Activated CD8-positive, alpha-beta memory T cell treated with anti-CD3 and anti-CD28 coated beads, Interleukin-2, amount 50 U/mL, for 1 hour (primary cell): ENCODE data around the gene DHPS.

ENCODE experiments used
- DNase-seq: peaks from one replicate; pipeline ENCODE4 v3.0.0-alpha.2; 2020; ENCODE audit errors: extremely low read depth

DHPS gene

DNA sequence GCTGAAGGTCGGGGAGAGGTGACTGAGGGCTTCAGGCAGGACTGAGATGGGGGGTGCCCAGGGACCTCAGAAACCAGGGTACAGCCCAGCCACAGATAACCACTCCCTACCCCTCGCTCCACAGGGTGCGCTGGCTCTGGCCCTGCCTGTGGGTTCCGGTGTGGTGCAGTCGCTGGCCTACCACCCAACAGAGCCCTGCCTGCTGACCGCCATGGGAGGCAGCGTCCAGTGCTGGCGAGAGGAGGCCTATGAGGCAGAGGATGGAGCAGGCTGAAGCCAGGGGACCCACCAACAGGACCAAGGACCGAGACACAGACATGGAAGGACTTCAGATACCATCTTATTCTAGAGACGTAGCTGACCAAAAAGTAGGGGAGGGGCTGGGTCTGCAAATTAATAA, 6.3 kb downstream of the DHPS start:
- DNase-seq = no peak

- no peak for DNase-seq
These were observed 8.9 kb downstream of the DHPS start for GRCh38 chr19:12672744-12673143.

- no peak for DNase-seq
These were observed 11.3 kb downstream of the DHPS start for GRCh38 chr19:12670159-12670928.

DNA sequence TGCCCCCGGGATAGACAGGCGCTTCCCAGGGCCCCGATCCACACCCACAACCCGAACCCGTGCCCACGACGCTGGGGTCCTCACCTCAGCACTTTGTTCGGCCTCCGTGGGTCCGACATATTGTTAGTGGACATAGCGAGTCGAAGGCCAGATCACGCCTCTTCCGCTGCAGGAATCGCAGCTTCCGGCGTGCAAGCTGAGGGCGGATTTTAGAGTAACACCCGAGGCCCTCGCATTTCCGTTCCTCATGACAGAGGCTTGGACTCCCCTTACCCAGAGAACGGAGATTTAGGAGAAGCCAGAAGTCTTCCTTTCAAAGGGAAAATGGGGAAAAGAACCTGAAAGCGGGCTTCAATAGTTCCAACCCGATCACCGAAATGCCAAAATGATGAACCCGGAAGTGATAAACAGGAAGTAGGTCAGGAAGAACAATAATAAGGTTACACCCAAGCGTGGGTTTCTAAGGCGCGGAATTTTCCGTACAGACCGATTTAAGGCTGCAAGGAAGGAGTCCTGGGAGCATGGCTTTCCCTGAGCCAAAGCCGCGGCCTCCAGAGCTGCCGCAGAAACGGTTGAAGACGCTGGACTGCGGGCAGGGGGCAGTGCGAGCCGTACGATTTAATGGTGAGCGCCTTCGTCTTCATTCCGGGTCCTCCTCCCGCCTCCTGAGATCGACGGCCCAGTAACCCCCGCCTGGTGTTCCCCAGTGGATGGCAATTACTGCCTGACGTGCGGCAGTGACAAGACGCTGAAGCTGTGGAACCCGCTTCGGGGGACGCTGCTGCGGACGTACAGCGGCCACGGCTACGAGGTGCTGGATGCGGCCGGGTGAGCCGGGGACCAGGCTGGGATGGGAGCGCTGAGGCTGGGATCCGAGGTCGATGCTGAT, 12.2 kb downstream of the DHPS start:
- DNase-seq = peak; percentile 49

DNA sequence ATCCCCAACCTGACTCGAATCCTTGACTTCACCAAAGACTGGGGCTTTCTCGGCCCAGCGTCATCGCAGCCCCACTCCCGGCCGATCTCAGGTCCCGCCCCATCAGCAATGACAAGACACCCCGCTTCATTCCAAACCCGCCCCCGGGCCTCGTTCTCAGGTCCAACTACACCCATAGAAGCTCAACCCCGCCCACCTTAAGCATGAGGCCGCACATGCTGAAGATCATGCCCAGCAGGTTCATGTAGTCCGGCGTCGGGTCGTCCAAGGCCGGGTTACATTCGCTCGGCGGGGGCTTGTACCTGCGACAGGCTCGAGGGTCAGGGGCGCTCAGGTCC, 12.8 kb downstream of the DHPS start:
- DNase-seq = peak; percentile 59

DNA sequence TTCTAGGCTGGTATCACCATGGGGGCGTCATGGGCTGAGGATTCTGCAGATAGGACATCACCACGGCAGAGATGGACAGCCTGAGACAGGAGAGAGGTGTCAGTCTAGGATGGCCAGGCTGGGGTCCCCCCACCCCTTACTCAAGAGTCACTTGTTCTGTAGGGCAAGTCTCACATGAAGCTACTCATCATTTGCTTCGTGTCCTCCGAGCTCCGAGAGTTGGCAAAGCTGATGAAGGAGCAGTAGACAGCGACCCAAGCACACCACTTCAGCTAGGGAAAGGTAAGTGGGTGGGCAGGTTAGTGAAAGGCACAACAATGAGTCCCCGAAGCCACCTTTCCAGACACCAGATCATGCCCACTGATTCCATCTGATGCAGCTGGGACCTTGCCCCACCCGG, 13.3 kb downstream of the DHPS start:
- no peak for DNase-seq

- no peak for DNase-seq
These were observed 13.9 kb downstream of the DHPS start for GRCh38 chr19:12667731-12668302.

- DNase-seq = peak; percentile 29
These were observed 15.2 kb downstream of the DHPS start, which contains the start of the genes MAN2B1 and WDR83 for GRCh38 chr19:12666265-12667048. MAN2B1 (minus strand) TSS chr19:12666742; CDS start chr19:12666701, 41 bp downstream. WDR83 (plus strand) TSS chr19:12666807; CDS start chr19:12669791, 2,984 bp downstream.

DNA sequence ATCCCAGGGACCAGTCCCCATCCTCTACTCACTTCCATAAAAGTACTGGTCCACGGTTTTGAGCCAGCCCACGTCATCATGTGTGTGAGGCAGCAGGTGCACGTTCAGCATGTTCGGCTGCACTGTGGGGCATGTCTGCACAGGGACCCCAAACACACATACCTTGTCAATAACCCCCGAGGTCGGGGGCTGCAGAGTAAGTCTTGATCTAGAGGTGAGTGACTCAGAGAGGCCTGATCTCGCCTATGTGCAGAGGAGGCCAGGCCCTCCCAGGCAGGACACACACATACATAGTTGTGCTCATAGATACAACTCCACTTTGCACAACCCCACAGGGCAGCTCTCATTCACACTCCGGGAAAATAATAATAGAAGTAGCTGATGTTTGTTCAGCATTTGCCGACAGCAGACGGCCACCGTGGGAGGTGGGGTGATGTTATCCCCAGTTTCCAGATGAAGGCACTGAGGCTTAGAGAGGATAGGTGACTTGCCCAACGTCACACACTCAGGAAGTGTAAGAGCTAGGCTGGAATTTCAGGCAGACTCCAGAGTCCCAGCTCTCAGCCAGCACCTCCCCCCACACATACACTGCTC, 15.9 kb downstream of the DHPS start:
- DNase-seq = no peak

- DNase-seq = peak; percentile 24
These were observed 16.5 kb downstream of the DHPS start for GRCh38 chr19:12665281-12665573.

GRCh38 chr19:12664406-12665280, 17.0 kb downstream of the DHPS start:
- no peak for DNase-seq

GRCh38 chr19:12660980-12661379, 20.7 kb downstream of the DHPS start:
- no peak for DNase-seq

- DNase-seq = no peak
These were observed 23.7 kb downstream of the DHPS start for GRCh38 chr19:12657966-12658365.

DNA sequence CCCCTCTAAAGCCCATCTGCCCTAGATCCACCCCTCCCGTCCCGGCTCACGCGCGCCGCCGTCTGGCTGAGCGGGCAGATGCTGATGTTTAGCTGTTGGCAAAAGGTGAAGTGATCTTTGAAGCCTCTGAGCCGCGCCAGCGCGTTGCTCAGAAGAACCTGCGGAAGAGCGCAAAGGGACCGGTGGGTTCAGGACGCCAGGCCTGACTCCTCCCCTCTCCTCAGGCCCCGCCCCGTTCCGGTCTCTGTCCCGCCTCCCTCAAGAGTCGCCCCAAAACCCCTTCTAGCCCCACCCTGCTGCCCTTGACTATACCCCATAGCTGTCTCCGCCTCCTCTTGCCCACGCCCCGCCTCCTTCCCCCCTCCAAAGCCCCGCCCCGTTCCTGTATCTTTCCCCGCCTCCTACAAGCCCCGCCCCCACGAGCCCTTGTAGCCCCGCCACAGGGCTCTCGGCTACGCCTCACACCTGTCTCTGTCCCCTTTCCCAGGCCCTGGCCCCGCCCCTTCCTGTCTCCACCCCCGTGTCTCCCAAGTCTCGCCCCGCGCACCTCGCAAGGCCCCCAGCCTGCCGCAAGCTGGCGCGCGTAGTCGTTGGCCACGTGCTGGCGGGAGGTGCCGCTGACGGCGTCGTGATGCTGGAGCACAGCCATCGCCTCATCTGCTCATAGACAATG, 24.6 kb downstream of the DHPS start:
- DNase-seq = no peak

DNA sequence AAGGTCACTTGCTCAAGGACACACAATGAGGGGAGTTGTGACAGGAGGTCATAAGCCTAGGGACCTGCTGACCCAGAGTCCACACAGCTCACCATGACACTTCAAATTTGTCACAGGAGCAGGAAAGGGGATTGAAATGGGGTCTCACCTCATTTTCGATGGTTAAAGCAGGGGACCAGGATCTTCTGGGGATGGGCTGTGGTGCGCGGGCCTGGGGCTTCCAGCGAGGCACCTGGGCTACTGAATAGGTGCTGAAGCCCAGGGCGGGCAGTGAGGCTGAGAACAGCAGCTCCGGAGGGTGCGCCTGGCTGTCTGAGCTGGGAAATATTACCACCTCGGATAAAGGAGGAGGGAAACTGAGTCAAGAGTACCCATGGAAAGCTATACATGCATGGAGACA, 26.1 kb downstream of the DHPS start:
- no peak for DNase-seq

DNA sequence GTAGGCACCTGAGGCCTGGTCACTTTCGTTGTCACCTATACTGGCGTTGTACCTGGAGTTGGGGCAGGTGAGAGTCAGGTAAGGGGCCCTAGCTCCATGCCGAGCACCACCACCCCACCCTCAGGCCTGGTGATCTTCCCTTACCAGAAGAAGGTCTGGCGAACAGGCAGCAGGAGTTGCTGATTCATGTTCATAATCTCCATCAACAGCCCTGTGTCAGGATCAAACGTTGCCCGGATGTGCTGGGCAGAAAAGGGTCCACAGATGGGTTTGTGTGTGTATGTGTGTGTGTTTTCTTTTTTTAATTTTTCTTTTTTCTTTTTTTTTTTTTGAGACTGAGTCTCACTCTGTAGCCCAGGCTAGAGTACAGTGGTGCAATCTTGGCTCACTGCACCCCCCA, 29.5 kb downstream of the DHPS start:
- DNase-seq = no peak

- no peak for DNase-seq
These were observed 31.7 kb downstream of the DHPS start for GRCh38 chr19:12649941-12650340.

DNA sequence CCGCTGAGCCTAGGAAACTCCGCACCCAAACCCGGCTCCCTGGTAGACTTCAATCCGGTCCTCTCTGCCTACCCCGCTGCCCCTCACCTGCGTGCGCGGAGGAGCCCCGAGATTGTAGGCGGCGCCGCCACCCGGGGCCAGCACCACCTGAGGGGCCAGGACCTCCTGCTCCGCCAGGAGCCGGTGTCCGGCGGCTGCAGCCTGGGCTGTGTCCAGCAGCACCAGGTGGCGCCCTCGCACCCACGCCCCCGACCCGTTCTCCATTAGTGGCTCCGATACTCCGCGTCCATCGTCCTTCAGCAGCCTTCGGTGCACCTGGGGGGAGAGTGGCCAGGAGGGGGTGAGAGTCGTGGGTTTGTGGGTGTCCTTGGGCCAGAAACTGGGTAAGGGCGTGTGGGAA, 33.6 kb downstream of the DHPS start:
- no peak for DNase-seq

DNA sequence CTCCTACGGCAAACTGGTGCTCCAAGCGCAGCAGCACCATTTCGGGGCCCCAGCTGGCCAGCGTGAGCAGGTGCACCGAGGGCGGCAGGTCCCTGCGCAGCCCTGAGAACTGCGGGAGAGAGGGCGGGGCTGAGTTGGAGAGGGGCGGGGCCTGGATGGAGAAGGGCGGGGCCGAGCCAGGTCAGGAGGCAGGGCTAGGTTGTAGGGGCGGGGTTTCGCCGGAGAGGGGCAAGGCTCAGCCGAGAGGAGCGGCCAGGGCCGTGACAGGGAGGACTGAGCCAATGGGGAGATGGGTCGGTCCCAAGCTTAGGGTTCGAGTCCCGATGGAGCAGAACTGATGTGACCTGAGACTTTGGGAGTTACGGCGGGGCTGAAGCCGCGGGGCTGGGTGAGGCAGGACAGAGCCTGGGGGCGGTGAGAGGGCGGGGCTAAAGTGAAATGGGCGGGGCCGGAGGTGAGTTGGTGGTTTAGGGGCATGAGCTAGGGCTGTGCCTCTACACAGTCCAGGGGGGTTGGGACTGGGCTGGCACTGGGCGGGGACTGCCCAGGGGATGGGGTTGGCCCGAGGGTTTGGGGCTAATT, 34.1 kb downstream of the DHPS start:
- DNase-seq = no peak

- no peak for DNase-seq
These were observed 34.6 kb downstream of the DHPS start for GRCh38 chr19:12647047-12647446.
